Stimulated activated CD8-positive, alpha-beta memory T cell treated with anti-CD3 and anti-CD28 coated beads, Interleukin-4, amount 100 ng/mL, for 24 hours (primary cell): ENCODE results near the gene MLLT6.

Experiments used
- DNase-seq: peaks from one replicate; pipeline ENCODE4 v3.0.0-alpha.2; 2020; ENCODE audit warnings: low read depth

Gene MLLT6

DNA sequence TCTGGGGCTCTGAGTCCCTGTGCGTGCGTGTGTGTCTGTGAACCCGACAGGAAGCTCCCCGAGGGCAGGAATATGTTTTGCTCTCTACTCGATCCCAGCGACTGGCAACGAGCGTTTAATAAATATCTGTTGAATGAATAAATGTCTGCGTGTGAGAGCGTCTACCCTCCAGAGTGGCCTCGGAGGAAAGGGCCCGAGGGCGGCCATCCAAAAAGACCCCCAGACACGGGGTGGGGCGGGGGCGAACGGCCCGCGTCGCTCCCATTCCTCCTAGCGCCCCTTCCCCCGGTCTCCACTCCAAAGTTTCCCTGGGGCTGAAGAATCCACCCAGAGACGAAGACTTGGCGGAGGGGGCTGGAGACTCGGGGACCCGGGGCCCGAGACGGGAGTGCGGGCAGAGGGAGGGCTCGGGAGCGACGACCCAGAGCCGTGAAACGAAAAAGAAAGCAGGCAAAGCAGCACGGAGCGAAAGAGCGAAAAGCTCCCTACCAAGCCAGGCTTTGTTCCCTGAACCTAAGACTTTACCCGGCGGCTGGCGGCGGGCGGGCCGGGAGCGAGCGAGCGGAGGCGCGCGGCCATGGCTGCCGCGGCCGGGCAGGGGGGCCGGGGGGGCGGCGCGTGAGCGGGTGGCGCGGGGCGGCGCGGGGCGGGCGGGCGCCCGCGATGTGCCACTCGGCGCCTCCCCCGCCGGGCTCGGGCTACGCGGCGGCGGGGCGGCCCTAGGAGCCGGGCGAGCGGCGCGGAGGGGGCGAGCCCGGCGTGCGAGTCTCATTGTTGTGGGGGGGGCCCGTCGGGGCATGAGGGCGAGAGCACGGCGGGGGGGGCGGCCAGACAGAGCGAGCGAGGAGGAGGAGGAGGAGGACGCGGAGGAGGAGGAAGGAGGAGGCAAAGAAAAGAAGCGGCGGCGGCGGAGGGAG is at the start of gene MLLT6:
Gene MLLT6, plus strand, starts transcription at position 668 of the 917 bp plus-strand sequence. CDS start 360 bp downstream, outside the sequence.
- DNase-seq: peak; percentile 58

DNA sequence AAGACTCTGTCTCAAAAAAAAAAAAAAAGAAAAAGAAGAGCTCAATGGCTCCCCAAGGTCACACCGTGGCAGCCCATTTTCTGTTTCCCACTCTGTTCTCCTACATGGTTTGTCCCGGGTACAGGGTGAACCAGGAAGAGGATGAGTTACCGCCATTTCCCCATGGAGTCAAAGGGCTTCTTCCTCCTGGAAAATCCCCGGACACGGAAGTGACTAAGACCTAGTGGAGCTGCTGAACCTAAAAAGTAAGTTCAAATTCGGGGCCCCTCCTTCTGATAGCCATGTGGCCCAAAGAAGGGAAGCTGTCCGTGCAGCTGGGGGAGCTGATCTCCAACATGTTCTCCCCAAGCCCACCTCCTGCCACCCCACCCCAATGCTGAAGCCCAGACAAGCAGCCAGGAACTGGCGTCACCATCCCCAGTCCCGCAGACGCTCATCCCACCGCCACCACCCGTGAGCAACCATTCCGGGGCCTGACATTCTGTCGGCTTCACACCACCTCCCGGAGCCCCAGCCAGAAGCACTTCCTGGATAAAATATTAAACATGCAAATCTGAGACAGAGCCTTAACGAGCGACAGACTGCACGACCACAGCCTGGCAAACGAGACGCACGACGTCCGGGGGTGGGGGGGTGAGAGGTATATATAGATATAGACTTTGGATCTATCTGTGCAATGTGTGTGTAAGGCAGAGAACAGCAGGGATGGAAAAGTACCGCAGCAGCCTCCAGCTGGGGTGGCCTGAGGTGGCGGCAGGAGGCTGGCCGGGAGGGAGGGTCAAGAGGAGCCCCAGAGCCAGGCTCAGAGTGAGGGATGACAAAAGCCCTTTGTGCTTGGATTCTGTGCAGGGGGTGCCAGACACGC is 47.9 kb upstream of the MLLT6 start:
- no peak for DNase-seq

DNA sequence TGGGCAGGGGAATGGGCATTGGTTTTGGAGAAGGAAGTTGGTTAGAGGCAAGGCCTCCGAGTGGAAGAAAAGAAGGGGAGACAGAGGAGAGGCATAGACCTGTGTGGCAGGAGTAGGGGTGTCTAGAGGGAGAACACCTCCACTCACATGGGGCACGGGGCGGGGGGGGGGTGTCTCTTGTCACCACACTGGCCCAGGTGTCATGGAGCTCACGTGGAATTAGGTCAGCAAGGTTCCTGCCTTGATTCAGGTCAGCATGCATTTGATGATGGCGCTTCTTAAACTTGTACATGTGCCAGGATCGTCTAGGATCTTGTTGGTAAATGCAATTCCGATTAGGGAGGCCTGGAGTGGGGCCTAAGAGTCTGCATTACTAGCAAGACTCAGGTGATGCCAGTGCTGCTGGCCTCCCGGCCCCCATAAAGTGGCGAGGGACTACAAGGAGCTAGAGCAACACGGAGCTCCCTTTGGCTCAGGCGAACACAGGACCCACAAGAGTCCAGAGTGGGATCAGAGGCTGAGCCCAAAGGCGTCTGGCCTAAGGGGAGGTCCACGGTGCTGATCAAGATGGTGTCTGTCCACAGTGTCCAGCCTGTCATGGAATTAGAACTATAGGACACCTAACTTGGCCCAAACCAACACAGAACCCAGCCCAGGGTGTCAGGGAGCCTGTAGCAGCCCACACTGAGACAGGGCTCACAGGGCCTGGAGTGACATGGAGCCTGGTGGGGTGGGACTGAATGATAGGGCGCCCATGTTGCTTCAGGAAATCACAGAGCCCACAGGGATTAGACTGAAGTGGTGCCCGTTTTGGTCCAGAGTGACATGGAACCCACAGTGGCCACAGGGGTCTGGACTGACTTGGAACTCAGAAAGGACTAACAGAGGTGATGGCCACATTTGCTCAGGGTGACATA is 47.0 kb upstream of the MLLT6 start:
- no peak for DNase-seq

DNA sequence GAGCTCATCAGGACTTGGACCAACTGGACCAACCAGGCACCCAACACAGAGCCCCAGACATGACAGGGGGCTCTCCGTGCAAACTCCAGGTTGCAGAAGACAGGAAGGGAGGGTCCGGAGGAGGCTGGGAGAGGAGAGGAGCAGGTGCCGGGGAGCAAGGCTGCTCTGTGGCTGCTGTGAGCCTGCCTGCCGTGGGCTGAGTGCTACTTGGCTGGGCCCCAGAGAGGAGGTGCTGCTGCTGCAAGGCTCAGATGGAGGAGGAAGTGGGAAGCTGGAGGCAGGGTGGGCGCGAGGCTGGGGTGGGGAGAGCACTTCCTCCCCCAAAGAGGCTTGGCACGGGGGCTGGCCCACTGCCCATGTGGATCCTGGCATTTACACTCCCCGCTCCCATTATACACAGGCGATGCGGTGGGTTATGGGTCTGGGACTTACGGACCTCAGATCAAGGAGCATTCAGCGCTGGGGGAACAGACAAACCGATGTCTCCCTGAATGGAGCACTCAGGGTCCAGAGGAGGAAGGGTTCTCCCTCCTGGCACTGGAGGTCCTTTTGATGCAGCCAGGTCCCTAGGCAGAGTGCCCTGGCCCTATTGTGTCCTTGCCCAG is 46.2 kb upstream of the MLLT6 start:
- DNase-seq: no peak

DNA sequence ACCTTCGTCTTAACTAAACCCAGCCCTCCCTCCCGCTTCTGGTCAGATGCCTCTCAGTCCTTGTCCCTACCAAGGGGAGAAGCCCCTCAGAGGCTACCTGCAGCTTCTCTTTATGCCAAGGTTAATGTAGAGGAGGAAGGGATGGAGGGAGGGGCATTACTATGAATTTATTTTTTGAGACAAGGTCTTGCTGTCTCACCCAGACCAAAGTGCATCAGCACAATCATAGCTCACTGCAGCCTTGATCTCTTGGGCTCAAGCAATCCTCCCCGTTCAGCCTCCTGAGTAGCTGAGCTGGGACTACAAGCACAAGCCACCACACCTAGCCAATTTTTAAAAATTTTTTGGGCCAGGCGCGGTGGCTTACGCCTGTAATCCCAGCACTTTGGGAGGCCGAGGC is 45.7 kb upstream of the MLLT6 start:
- no peak for DNase-seq

DNA sequence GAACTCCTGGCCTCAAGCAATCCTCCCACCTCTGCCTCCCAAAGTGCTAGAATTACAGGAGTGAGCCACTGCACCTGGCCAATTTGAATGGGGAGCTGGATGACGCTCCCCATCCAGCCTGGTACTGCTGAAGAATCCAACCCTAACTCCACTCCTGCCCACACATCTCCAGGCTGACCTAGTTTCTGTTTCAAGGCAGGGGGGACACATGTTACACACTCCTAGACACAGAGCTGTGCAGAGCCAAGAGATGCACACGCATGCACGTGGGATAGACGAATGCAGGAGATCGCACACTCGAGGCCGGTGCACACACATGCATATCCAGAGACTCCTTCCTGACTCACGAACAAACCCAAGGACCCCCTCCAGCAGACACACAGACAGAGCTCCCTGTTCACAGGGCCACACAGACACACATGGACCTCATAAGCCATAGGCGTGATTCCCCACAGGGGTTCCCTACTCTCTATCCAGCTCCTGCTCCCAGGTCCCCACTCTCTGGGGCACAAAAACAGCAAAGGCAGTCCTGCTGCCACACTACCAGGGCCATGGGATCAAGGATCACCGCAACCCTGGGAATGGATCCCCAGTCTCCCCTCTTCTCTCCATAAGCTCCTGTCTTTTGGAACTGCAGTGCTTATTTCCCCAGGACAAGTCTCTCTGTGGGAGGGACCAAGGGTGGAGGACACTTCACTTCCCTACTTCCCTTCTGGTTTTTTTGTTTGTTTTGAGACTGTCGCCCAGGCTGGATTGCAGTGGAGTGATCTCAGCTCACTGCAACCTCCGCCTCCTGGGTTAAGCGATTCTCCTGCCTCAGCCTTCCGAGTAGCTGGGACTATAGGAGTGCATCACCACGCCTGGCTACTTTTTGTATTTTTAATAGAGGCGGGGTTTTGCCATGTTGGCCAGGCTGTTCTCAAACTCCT is 44.7 kb upstream of the MLLT6 start:
- DNase-seq: no peak

GRCh38 chr17:38663125-38663751 is 41.8 kb upstream of the MLLT6 start:
- peak; percentile 40 for DNase-seq

DNA sequence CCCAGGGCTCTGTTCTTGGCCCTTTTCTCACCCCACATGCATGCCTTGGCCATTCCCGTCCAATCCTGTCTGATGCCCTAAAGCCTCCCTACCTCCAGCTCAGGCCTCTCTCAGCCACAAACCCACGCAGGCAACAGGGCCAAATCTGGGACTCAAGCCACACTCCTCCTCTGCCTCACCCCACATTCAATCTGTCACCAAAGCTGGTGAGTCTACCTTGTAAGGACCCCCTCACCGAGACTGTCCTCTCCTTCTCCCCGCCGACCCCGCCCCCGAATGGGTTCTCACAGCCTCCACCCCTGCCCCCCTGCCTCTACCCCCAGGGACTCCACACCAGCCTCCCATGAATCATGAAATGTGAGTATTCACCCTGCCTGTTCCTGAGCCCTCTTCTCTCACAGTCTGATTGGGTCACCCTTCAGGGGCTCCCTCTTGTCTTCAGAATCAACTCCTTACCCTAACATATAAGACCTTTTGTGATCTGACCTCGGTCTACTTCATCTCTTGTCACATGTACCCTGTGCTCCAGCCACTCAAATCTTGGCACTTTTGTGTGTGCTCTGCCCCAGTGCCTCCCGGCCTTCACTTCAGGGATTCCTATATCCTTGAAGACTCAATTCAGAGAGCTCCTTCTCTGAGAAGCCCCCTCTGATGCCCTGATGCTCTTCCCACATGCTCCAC is 41.0 kb upstream of the MLLT6 start:
- no peak for DNase-seq

GRCh38 chr17:38667099-38667786 is 37.8 kb upstream of the MLLT6 start:
- no peak for DNase-seq

DNA sequence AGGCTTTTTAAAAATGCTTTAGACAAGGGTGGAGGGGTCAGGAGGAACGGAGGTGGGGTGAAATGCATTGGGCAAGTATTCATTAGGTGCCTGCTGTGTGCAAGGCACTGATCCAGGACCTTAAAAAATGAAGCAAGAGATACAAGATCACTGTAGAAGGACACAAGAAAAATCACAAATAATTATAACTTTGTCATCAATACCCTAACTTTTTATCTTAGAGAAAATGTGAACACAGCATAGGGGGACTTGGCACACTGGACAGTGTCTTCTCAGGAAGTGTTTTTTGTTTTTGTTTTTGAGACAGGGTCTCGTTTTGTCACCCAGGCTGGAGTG is 37.3 kb upstream of the MLLT6 start:
- no peak for DNase-seq

DNA sequence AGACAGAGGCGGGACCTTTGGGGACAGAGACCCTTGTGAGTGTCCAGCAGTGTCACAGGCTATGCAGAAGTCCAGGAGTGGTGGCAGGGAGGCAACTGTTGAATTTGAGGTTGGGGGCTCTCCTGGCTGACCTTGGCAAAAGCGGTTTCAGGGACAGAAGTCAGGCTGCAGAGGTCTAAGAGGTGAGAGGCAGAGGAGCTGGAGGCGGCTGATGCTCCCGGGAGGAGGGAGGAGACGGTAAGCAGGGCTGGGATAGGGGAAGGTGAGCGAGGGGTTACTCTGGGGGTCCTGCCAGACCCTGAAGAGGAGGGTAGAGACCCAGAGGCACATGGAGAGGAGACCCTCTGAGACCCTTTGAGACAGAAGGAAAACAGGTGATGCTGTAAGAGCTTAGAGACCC is 35.6 kb upstream of the MLLT6 start:
- no peak for DNase-seq

DNA sequence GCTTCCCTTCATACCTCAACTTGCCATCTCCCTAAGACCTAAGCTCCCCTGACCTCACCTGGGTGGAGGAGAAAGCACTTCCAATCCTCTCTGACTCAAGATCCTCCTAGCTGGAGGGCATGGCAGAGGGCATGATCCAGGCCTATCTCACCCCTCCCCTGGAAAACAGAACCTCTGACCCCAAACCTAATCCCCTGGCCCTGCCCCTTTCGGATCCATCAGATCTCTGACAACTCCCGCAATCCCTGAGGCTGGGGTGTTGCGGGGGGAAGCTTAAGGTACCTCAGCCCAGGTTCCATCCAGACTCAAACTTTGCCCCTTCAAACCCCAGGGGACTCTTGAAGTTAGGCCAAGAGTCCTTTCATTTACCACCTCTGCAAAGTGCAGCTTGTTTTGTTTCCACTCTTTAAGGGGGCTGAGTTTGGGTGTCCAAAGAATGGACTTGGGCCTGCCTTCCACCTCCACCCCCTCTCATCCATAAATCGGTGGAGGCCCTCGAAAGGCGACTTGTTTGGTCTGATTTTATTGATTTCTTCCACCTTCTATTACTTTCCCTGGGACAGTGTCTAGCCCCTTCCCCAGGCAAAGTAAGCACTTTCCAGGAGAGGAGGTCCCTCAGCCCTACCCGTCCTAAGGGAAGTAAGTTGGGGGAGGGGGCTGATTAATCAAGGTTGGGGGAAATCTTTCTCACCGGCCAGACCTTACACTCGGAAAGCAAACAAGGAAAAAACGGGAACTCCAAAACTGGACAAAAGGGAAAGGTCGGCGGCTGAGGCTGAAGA is 32.9 kb upstream of the MLLT6 start:
- DNase-seq: no peak

DNA sequence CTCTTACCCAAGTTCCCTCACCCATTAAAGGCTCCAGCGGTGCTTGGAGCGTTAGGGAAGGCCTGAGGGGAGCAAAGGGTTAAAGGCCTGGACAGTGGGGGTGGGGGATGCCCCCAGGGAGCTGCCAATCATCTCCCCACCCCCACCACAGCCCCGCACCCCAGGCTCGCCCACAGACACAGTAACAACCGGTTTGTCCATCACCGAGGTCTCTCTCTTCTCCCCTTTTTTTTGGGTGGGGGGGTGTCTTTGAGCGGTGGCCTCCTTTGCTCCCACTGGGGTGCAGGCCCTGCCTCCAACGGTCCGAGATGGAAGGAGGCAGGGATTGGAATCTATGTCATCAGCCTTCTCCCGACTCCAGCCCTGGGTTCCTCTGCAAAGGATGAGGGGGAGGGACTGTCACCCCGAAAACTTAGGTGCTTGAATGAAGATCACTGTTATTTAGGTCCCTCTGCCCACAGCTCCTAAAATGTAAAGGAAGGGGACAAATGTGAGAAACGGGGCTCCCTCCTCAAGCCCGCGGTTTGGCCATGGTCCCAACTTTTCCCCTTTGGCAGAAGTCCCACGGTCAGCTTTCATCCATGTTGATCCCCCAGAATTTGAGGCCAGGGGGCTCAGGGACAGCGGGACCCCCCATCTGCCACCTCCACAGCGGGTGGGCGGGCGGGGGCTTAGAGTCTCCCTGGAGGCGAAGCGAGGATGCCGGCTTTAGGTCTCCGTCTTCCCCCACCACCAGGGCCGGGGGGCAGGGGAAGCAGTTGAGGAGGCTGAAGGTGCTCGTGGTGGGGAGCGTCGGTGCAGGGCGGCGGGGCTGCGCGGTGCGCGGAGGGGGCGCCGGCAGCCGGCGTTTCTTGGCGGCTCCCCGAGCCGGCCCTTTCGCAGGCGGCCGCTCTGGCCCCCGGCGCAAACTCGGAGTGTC is 32.0 kb upstream of the MLLT6 start:
- DNase-seq: no peak

DNA sequence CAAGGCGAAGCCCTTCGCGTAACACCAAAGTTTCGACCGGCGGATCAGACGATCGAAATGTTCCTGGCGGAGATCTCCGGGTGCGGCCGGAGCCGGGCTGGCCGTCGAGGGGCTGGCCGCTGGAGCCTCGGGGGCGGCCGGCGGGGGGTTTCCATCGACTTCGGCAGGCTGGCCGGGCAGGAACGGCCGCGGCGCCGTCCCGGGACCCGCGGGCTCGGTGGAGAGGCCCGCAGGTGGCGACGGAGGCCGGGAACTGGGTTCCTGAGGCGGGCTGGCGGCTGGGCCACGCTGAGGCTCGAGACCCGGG is 31.4 kb upstream of the MLLT6 start:
- no peak for DNase-seq

- no peak for DNase-seq
Measured at GRCh38 chr17:38674014-38674748, 30.9 kb upstream of the MLLT6 start.
